SK-N-SH (cell line): Measurements from ENCODE around the gene CDKN2D. TPM values are rescaled to one million over a fixed set of nuclear protein-coding genes. Genes with fewer than 3 reads are reported as not detected.

Source experiments
- CTCF ChIA-PET: fragments of 300-600, 350-600 bp; formaldehyde crosslinking; extraction: SDS; loops from one replicate; lab custom pipeline; 2021; lab: Yijun Ruan, JAX
- POLR2A ChIA-PET: fragments of 350-600 bp; sonication (Branson Sonifier 250); formaldehyde crosslinking; extraction: SDS; loops from one replicate; lab custom pipeline; 2020; ENCODE audit warnings: antibody characterized with exemption, inconsistent platforms; lab: Yijun Ruan, JAX
- DNase-seq: peaks from one replicate; pipeline ENCODE4 v3.0.0; 2012
- H2AFZ ChIP-seq: fragments of 200-600 bp; sonication (generic); 2 replicates; pipeline ENCODE4 v1.8.1; 2016; ENCODE audit warnings: antibody characterized with exemption, mild to moderate bottlenecking, low read depth
- H3F3A ChIP-seq: fragments of 200-600 bp; sonication (generic); replicated peaks from 2 replicates; pipeline ENCODE3; 2016; ENCODE audit warnings: antibody characterized with exemption, mild to moderate bottlenecking; ENCODE audit not compliant: insufficient read depth
- H3K27ac ChIP-seq, 2 experiments: fragments of 200-500 bp in 1 of 2; fragments of 200-600 bp in 1 of 2; sonication (Bioruptor generic) in 1 of 2; sonication (generic), shearing (Covaris generic) in 1 of 2; 2 replicates each; pipeline versions ENCODE4 v1.5.1 to v1.6.1; 2014 to 2016; ENCODE audit warnings: low read depth in 2 of 2, inconsistent platforms in 1 of 2, low read length in 1 of 2, mild to moderate bottlenecking in 1 of 2, mixed read lengths in 1 of 2
- H3K27me3 ChIP-seq: fragments of 200-600 bp; sonication (generic), shearing (Covaris generic); 2 replicates; pipeline ENCODE4 v1.6.1; 2016; ENCODE audit warnings: mixed run types; ENCODE audit not compliant: insufficient read depth
- H3K36me3 ChIP-seq, 2 experiments: fragments of 200-500 bp in 1 of 2; fragments of 200-600 bp in 1 of 2; sonication (Bioruptor generic) in 1 of 2; sonication (generic) in 1 of 2; replicated peaks in 1 of 2; 2 replicates each; pipeline versions ENCODE3 to v1.5.1; 2014 to 2016; ENCODE audit warnings: low read length in 1 of 2, mild to moderate bottlenecking in 1 of 2; ENCODE audit not compliant: insufficient read depth in 2 of 2, control insufficient read depth in 1 of 2
- H3K4me1 ChIP-seq, 2 experiments: fragments of 200-500 bp in 1 of 2; fragments of 200-600 bp in 1 of 2; sonication (Bioruptor generic) in 1 of 2; sonication (generic), shearing (Covaris generic) in 1 of 2; 2 replicates each; pipeline versions ENCODE4 v1.5.1 to v1.6.1; 2014 to 2016; ENCODE audit warnings: low read depth in 1 of 2, low read length in 1 of 2, mixed run types in 1 of 2; ENCODE audit not compliant: insufficient read depth in 2 of 2, control insufficient read depth in 1 of 2
- H3K4me2 ChIP-seq: fragments of 200-600 bp; sonication (generic), shearing (Covaris generic); 2 replicates; pipeline ENCODE4 v1.6.1; 2017; ENCODE audit warnings: mixed run types
- H3K4me3 ChIP-seq, 2 experiments: fragments of 200-500 bp in 1 of 2; fragments of 200-600 bp in 1 of 2; sonication (Bioruptor generic) in 1 of 2; sonication (generic), shearing (Covaris generic) in 1 of 2; 2 replicates each; pipeline versions ENCODE4 v1.5.1 to v1.8.1; 2014 to 2016; ENCODE audit warnings: low read depth in 2 of 2, inconsistent platforms in 1 of 2, low read length in 1 of 2, mild to moderate bottlenecking in 1 of 2, mixed read lengths in 1 of 2, moderate library complexity in 1 of 2
- H3K79me2 ChIP-seq: fragments of 200-600 bp; sonication (generic); 2 replicates; pipeline ENCODE4 v1.8.1; 2017; ENCODE audit warnings: mild to moderate bottlenecking; ENCODE audit not compliant: insufficient read depth
- H3K9ac ChIP-seq: fragments of 200-600 bp; sonication (generic); 2 replicates; pipeline ENCODE4 v1.6.1; 2017; ENCODE audit warnings: mixed run types
- H3K9me2 ChIP-seq: fragments of 200-600 bp; sonication (generic); 2 replicates; pipeline ENCODE4 v1.6.1; 2017; ENCODE audit warnings: mixed run types
- H3K9me3 ChIP-seq: fragments of 200-600 bp; sonication (generic); 2 replicates; pipeline ENCODE4 v1.6.1; 2017; ENCODE audit warnings: mixed run types, mild to moderate bottlenecking, moderate library complexity
- H4K20me1 ChIP-seq: fragments of 200-600 bp; sonication (generic); 2 replicates; pipeline ENCODE4 v1.6.1; 2017; ENCODE audit warnings: mild to moderate bottlenecking, mixed run types; ENCODE audit not compliant: insufficient read depth
- CHD2 ChIP-seq: fragments of 150-350 bp; IDR thresholded peaks from 2 replicates; pipeline ENCODE4 v1.6.1; 2018; ENCODE audit warnings: low read length; ENCODE audit not compliant: partially characterized antibody
- EP300 ChIP-seq, 2 experiments: IDR thresholded peaks; 2 replicates each; pipeline versions ENCODE4 v1.4.0 to v1.6.1; 2012; ENCODE audit warnings: borderline replicate concordance in 1 of 2, low read depth in 1 of 2, low read length in 1 of 2
- EZH2phosphoT487 ChIP-seq: fragments of 200-600 bp; sonication (generic); IDR thresholded peaks from 2 replicates; pipeline ENCODE4 v1.6.1; 2017; ENCODE audit warnings: low read depth, mixed run types, mild to moderate bottlenecking, antibody characterized with exemption, moderate library complexity, borderline replicate concordance
- RAD21 ChIP-seq: IDR thresholded peaks from 2 replicates; pipeline ENCODE4 v1.6.1; 2012; ENCODE audit warnings: mild to moderate bottlenecking, low read length
- SMC3 ChIP-seq: IDR thresholded peaks from 2 replicates; pipeline ENCODE4 v1.6.1; 2012; ENCODE audit warnings: low read depth, low read length, improper control_type of control experiment
- WGBS: methylation state at CpG from one replicate; pipeline ENCODE4 v1.1.6; 2017; ENCODE audit warnings: low lambda C conversion rate; 5-methylcytosine and 5-hydroxymethylcytosine counted together
- polyA plus RNA-seq, 3 experiments: library from polyadenylated mRNA; depleted of rRNA; stranded (reverse); fragments of >200 nt; gene quantifications; 2 replicates each; pipeline ENCODE4 v1.2.3, GENCODE V29; 2012
- TF ChIP-seq, protein P1 (sequence below): IDR thresholded peaks from 2 replicates; pipeline ENCODE4; 2012
- TF ChIP-seq, protein P2 (sequence below): IDR thresholded peaks from 2 replicates; pipeline ENCODE4 v1.4.0; 2012; ENCODE audit warnings: low read depth
- TF ChIP-seq, protein P3 (sequence below): fragments of 200-600 bp; sonication (generic); IDR thresholded peaks from 2 replicates; pipeline ENCODE4 v1.6.1; 2017; ENCODE audit warnings: antibody characterized with exemption, mild to moderate bottlenecking, moderate library complexity

Gene CDKN2D
- polyA plus RNA-seq, 1 of the 3 experiments (the other 2 are of a cell fraction) = 13.1 TPM

GRCh38 chr19:10586396-10586795, 17.6 kb upstream of the CDKN2D start (continued):
- TF ChIP-seq, protein P1, sequence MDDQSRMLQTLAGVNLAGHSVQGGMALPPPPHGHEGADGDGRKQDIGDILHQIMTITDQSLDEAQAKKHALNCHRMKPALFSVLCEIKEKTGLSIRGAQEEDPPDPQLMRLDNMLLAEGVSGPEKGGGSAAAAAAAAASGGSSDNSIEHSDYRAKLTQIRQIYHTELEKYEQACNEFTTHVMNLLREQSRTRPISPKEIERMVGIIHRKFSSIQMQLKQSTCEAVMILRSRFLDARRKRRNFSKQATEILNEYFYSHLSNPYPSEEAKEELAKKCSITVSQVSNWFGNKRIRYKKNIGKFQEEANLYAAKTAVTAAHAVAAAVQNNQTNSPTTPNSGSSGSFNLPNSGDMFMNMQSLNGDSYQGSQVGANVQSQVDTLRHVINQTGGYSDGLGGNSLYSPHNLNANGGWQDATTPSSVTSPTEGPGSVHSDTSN = no peak
- TF ChIP-seq, protein P2, sequence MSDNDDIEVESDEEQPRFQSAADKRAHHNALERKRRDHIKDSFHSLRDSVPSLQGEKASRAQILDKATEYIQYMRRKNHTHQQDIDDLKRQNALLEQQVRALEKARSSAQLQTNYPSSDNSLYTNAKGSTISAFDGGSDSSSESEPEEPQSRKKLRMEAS = no peak
- no peak for TF ChIP-seq EZH2phosphoT487
- no peak for TF ChIP-seq RAD21

DNA sequence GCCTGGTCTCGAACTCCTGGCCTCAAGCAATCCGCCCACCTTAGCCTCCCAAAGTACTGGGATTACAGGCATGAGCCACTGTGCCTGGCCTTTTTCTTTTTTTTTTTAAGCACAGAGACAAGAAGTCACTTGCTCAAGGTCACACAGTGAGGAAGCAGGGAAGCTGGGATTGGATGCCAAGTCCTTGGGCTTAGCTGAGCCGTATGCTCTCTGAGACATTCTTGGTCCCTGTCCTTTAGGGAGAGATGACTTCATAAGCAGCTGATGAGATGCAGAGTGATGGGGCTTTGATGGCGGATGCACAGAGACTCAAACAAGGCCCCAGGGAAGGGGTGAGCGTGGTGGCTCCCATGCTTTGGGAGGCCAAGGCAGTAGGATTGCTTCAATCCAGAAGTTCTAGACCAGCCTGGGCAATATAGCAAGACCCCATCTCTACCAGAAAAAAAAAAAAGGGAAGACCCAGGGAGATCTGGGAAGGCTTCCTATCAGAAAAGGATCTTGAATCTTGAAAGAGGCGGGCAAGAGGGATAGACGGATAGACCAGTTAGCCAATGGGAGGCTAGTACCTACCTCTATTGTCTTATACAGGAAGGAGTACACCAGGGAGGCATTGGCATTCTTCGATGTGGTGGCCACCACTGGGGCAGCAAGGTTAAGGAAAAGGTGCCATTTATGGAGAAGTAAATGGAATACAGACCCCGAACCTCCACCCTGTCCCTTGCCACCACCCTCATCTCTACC, 14.4 kb upstream of the CDKN2D start:
- H3K36me3 ChIP-seq = no peaks in the 10 kb centered on the region
- no peak overlapping the region for H3K4me3 ChIP-seq
- no peaks in the 10 kb centered on the region for H3K9me3 ChIP-seq
- ChIA-PET POLR2A (no interaction called here), CTCF (interaction anchor here (0.7 to 9.1 kb wide), 7 partner anchors 16 to 281 kb away, joined by 3 to 330 read pairs (median 4); partner anchors contain the start of gene QTRT1)
- 79% methylated on average over 9 of the region's 9 CpGs for WGBS
- H3K9ac ChIP-seq = no peak overlapping the region
- no peak overlapping the region for H3K4me2 ChIP-seq
- no peaks in the 10 kb centered on the region for H3K9me2 ChIP-seq
- TF ChIP-seq SMC3 (no peak), CHD2 (no peak), EP300 (IDR thresholded peaks at IDR 0.05; ENCODE audit: borderline replicate concordance in 1 of 2, low read depth in 1 of 2, low read length in 1 of 2) (no peak)
- TF ChIP-seq, protein P3, sequence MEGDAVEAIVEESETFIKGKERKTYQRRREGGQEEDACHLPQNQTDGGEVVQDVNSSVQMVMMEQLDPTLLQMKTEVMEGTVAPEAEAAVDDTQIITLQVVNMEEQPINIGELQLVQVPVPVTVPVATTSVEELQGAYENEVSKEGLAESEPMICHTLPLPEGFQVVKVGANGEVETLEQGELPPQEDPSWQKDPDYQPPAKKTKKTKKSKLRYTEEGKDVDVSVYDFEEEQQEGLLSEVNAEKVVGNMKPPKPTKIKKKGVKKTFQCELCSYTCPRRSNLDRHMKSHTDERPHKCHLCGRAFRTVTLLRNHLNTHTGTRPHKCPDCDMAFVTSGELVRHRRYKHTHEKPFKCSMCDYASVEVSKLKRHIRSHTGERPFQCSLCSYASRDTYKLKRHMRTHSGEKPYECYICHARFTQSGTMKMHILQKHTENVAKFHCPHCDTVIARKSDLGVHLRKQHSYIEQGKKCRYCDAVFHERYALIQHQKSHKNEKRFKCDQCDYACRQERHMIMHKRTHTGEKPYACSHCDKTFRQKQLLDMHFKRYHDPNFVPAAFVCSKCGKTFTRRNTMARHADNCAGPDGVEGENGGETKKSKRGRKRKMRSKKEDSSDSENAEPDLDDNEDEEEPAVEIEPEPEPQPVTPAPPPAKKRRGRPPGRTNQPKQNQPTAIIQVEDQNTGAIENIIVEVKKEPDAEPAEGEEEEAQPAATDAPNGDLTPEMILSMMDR = no peak
- TF ChIP-seq, protein P1 = peak; percentile 50
- H2AFZ ChIP-seq = no peak overlapping the region
- peaks cover 16% of the 10 kb centered on the region; the same call in 1 of the 2 replicates for H3K27me3 ChIP-seq
- no peak overlapping the region for H3K27ac ChIP-seq
- no peaks in the 10 kb centered on the region for H3K79me2 ChIP-seq
- H3K4me1 ChIP-seq = peaks cover 0 to 3% of the 10 kb centered on the region in 2 experiments; a peak in 1 of 4 replicates
- DNase-seq = no peak
- no peaks in the 10 kb centered on the region for H3F3A ChIP-seq
- H4K20me1 ChIP-seq = no peaks in the 10 kb centered on the region
